ENCODE data around the gene SPATA31A7.
"Not testable (repeated sequence)": the region's sequence is repeated elsewhere in the genome, so short reads cannot be mapped to it uniquely, and the experiment has no call there.

SPATA31A7 gene

GRCh38 chr9:61189736-61190135 lies at the start of gene SPATA31A7:
TSS of gene SPATA31A7 (plus strand) at chr9:61190036. CDS start at chr9:61190065, 29 bp downstream.
- not testable (repeated sequence) for DNase-seq

- not testable (repeated sequence) for DNase-seq
Measured at GRCh38 chr9:61226438-61226837, 36.6 kb downstream of the SPATA31A7 start.
